ENCODE measurements around the gene BAG5. TPM values are rescaled to one million over a fixed set of nuclear protein-coding genes. Genes with fewer than 3 reads are reported as not detected.
A peak's percentile ranks its signal among the peaks of the same experiment; 100 is the strongest.

BAG5 gene
- total RNA-seq, 2 experiments from 2014 or later: 36.3 to 38.9 TPM

GRCh38 chr14:103545219-103545914 lies 17.1 kb downstream of the BAG5 start:
- peaks cover 2% of the 10 kb centered on the region for H3K27me3 Mint-ChIP-seq
- H3K4me3 Mint-ChIP-seq: no peak overlapping the region
- no peak overlapping the region for H3K27ac Mint-ChIP-seq
- no peaks in the 10 kb centered on the region for H3K36me3 Mint-ChIP-seq
- no peaks in the 10 kb centered on the region for H3K4me1 Mint-ChIP-seq
- H3K9me3 Mint-ChIP-seq: no peaks in the 10 kb centered on the region
- DNase-seq: no peak

- Mint-ChIP-seq H3K9me3 (no peaks in the 10 kb centered on the region), H3K4me3 (no peak overlapping the region), H3K4me1 (no peaks in the 10 kb centered on the region), H3K36me3 (no peaks in the 10 kb centered on the region), H3K27me3 (peaks cover 5% of the 10 kb centered on the region), H3K27ac (no peak overlapping the region)
- DNase-seq: no peak
Measured at GRCh38 chr14:103544388-103545218, 17.9 kb downstream of the BAG5 start.

GRCh38 chr14:103543721-103544387 lies 18.6 kb downstream of the BAG5 start:
- Mint-ChIP-seq H3K4me3 (no peak overlapping the region), H3K27ac (no peak overlapping the region), H3K36me3 (no peaks in the 10 kb centered on the region), H3K27me3 (peaks cover 5% of the 10 kb centered on the region), H3K4me1 (no peaks in the 10 kb centered on the region), H3K9me3 (no peaks in the 10 kb centered on the region)
- DNase-seq: no peak

- H3K27me3 Mint-ChIP-seq: peaks cover 5% of the 10 kb centered on the region
- H3K9me3 Mint-ChIP-seq: no peaks in the 10 kb centered on the region
Measured at GRCh38 chr14:103543140-103543539, 19.3 kb downstream of the BAG5 start.

GRCh38 chr14:103542605-103543088 lies 19.8 kb downstream of the BAG5 start:
- H3K27ac Mint-ChIP-seq: no peak overlapping the region
- no peak for DNase-seq
- H3K4me1 Mint-ChIP-seq: no peaks in the 10 kb centered on the region
- peaks cover 5% of the 10 kb centered on the region for H3K27me3 Mint-ChIP-seq
- no peak overlapping the region for H3K4me3 Mint-ChIP-seq
- H3K9me3 Mint-ChIP-seq: no peaks in the 10 kb centered on the region
- no peaks in the 10 kb centered on the region for H3K36me3 Mint-ChIP-seq

More at GRCh38 chr14:103543140-103543539, 19.3 kb downstream of the BAG5 start:
- Mint-ChIP-seq H3K4me1 (no peaks in the 10 kb centered on the region), H3K27ac (no peak overlapping the region), H3K36me3 (no peaks in the 10 kb centered on the region), H3K4me3 (no peak overlapping the region)
- no peak for DNase-seq

- Mint-ChIP-seq H3K9me3 (no peaks in the 10 kb centered on the region), H3K27me3 (peaks cover 5% of the 10 kb centered on the region), H3K36me3 (no peaks in the 10 kb centered on the region), H3K4me1 (no peaks in the 10 kb centered on the region), H3K4me3 (no peak overlapping the region), H3K27ac (no peak overlapping the region)
- DNase-seq: no peak
Measured at GRCh38 chr14:103541709-103542604, 20.5 kb downstream of the BAG5 start.

- Mint-ChIP-seq H3K36me3 (no peaks in the 10 kb centered on the region), H3K9me3 (no peaks in the 10 kb centered on the region), H3K27me3 (peaks cover 5% of the 10 kb centered on the region), H3K4me1 (no peaks in the 10 kb centered on the region), H3K27ac (no peak overlapping the region), H3K4me3 (no peak overlapping the region)
- DNase-seq: no peak
Measured at GRCh38 chr14:103540821-103541708, 21.4 kb downstream of the BAG5 start.

GRCh38 chr14:103539056-103539825 lies 23.2 kb downstream of the BAG5 start:
- Mint-ChIP-seq H3K27me3 (peaks cover 5% of the 10 kb centered on the region), H3K36me3 (no peaks in the 10 kb centered on the region), H3K4me3 (no peak overlapping the region), H3K4me1 (no peaks in the 10 kb centered on the region), H3K27ac (peak overlapping the region; percentile 62), H3K9me3 (no peaks in the 10 kb centered on the region)
- no peak for DNase-seq

- no peak overlapping the region for H3K4me3 Mint-ChIP-seq
- H3K27ac Mint-ChIP-seq: no peak overlapping the region
- DNase-seq: no peak
- no peaks in the 10 kb centered on the region for H3K4me1 Mint-ChIP-seq
- H3K36me3 Mint-ChIP-seq: no peaks in the 10 kb centered on the region
- H3K9me3 Mint-ChIP-seq: no peaks in the 10 kb centered on the region
- H3K27me3 Mint-ChIP-seq: peaks cover 5% of the 10 kb centered on the region
Measured at GRCh38 chr14:103538291-103539055, 24.0 kb downstream of the BAG5 start.

- no peaks in the 10 kb centered on the region for H3K4me1 Mint-ChIP-seq
- DNase-seq: no peak
Measured at GRCh38 chr14:103537175-103537990, 25.1 kb downstream of the BAG5 start.

GRCh38 chr14:103536693-103537092 lies 25.8 kb downstream of the BAG5 start:
- no peaks in the 10 kb centered on the region for H3K9me3 Mint-ChIP-seq
- no peak for DNase-seq
- peaks cover 5% of the 10 kb centered on the region for H3K27me3 Mint-ChIP-seq
- H3K4me1 Mint-ChIP-seq: no peaks in the 10 kb centered on the region
- no peak overlapping the region for H3K4me3 Mint-ChIP-seq
- peaks cover under 1% of the 10 kb centered on the region for H3K36me3 Mint-ChIP-seq
- no peak overlapping the region for H3K27ac Mint-ChIP-seq

More at GRCh38 chr14:103537175-103537990, 25.1 kb downstream of the BAG5 start:
- Mint-ChIP-seq H3K9me3 (no peaks in the 10 kb centered on the region), H3K4me3 (no peak overlapping the region), H3K27ac (no peak overlapping the region), H3K27me3 (peaks cover 5% of the 10 kb centered on the region), H3K36me3 (no peaks in the 10 kb centered on the region)

All from activated naive CD8-positive, alpha-beta T cell treated with anti-CD3 and anti-CD28 coated beads for 36 hours (primary cell).